RKO (cell line): ENCODE data around the gene HOMER2.
"Not testable (repeated sequence)": the region's sequence is repeated elsewhere in the genome, so short reads cannot be mapped to it uniquely, and the experiment has no call there.

Experiments
- DNase-seq: peaks from one replicate; pipeline ENCODE4 v3.0.0-alpha.2; 2016; ENCODE audit warnings: low spot score

The HOMER2 gene

GRCh38 chr15:82952158-82953081 lies at the start of gene HOMER2:
TSS of gene HOMER2 (minus strand) at chr15:82952720. CDS start at chr15:82952535, 185 bp downstream.
- no peak for DNase-seq

- not testable (repeated sequence) for DNase-seq
Observed at GRCh38 chr15:83000672-83001031, 48.1 kb upstream of the HOMER2 start.

GRCh38 chr15:82999905-83000671 lies 47.6 kb upstream of the HOMER2 start:
- DNase-seq, result peak; percentile 83

GRCh38 chr15:82999426-82999825 lies 46.9 kb upstream of the HOMER2 start:
- DNase-seq, result no peak

- DNase-seq, result peak; percentile 28
Observed at GRCh38 chr15:82995938-82996337, 43.4 kb upstream of the HOMER2 start.

GRCh38 chr15:82995076-82995475 lies 42.6 kb upstream of the HOMER2 start:
- DNase-seq, result no peak

GRCh38 chr15:82993144-82993543 lies 40.6 kb upstream of the HOMER2 start:
- no peak for DNase-seq

- DNase-seq, result no peak
Observed at GRCh38 chr15:82992436-82992998, 40.0 kb upstream of the HOMER2 start.

- DNase-seq, result peak; percentile 38
Observed at GRCh38 chr15:82986442-82986780, 33.9 kb upstream of the HOMER2 start.

- DNase-seq, result peak; percentile 97
Observed at GRCh38 chr15:82985688-82986441, 33.3 kb upstream of the HOMER2 start, which contains the start of gene RAMAC. TSS of gene RAMAC (plus strand) at chr15:82986210. CDS start at chr15:82989019, 2,809 bp downstream.

GRCh38 chr15:82980981-82981380 lies 28.5 kb upstream of the HOMER2 start:
- no peak for DNase-seq

GRCh38 chr15:82979726-82980125 lies 27.2 kb upstream of the HOMER2 start:
- no peak for DNase-seq

GRCh38 chr15:82978438-82978837 lies 25.9 kb upstream of the HOMER2 start:
- no peak for DNase-seq

- no peak for DNase-seq
Observed at GRCh38 chr15:82977076-82977475, 24.6 kb upstream of the HOMER2 start.

- no peak for DNase-seq
Observed at GRCh38 chr15:82972990-82973389, 20.5 kb upstream of the HOMER2 start.

GRCh38 chr15:82971218-82971984 lies 18.9 kb upstream of the HOMER2 start:
- DNase-seq, result no peak

- no peak for DNase-seq
Observed at GRCh38 chr15:82970696-82971095, 18.2 kb upstream of the HOMER2 start.

- DNase-seq, result no peak
Observed at GRCh38 chr15:82970078-82970686, 17.7 kb upstream of the HOMER2 start.

GRCh38 chr15:82969353-82969752 lies 16.8 kb upstream of the HOMER2 start:
- no peak for DNase-seq

GRCh38 chr15:82968066-82968465 lies 15.5 kb upstream of the HOMER2 start:
- no peak for DNase-seq

- no peak for DNase-seq
Observed at GRCh38 chr15:82966671-82967071, 14.2 kb upstream of the HOMER2 start.
